ENCODE data around the gene IFNA2.
A peak's percentile ranks its signal among the peaks of the same experiment; 100 is the strongest.
"Not testable (repeated sequence)": the region's sequence is repeated elsewhere in the genome, so short reads cannot be mapped to it uniquely, and the experiment has no call there.

IFNA2 gene

GRCh38 chr9:21381448-21382339, 3.5 kb downstream of the IFNA2 start:
- no peak for DNase-seq
- peak; percentile 79 for ATAC-seq

- DNase-seq, ATAC-seq: not testable (repeated sequence)
Measured at GRCh38 chr9:21371467-21371866, 13.7 kb downstream of the IFNA2 start.

- no peak for ATAC-seq
- DNase-seq, result no peak
Measured at GRCh38 chr9:21367957-21368356, 17.2 kb downstream of the IFNA2 start, which contains the start of gene IFNA13. TSS of gene IFNA13 (minus strand) at chr9:21368057. CDS start at chr9:21368010, 47 bp downstream.

- ATAC-seq, result not testable (repeated sequence)
Measured at GRCh38 chr9:21367169-21367568, 18.0 kb downstream of the IFNA2 start.

GRCh38 chr9:21362287-21362686, 22.9 kb downstream of the IFNA2 start:
- no peak for DNase-seq
- ATAC-seq, result no peak

More at GRCh38 chr9:21367169-21367568, 18.0 kb downstream of the IFNA2 start:
- DNase-seq, result not testable (repeated sequence)

GRCh38 chr9:21357479-21358460, 27.4 kb downstream of the IFNA2 start:
- DNase-seq, result no peak

GRCh38 chr9:21350787-21351186, 34.4 kb downstream of the IFNA2 start, which contains the start of gene IFNA6:
TSS of gene IFNA6 (minus strand) at chr9:21350887. CDS start at chr9:21350887, 0 bp downstream.
- ATAC-seq, result no peak
- no peak for DNase-seq

More at GRCh38 chr9:21357479-21358460, 27.4 kb downstream of the IFNA2 start:
- peak; percentile 83 for ATAC-seq

GRCh38 chr9:21348430-21348970, 36.7 kb downstream of the IFNA2 start:
- no peak for DNase-seq
- no peak for ATAC-seq

- no peak for ATAC-seq
- no peak for DNase-seq
Measured at GRCh38 chr9:21340735-21341134, 44.5 kb downstream of the IFNA2 start.

GRCh38 chr9:21336457-21336856, 48.7 kb downstream of the IFNA2 start:
- DNase-seq, result no peak
- no peak for ATAC-seq

GRCh38 chr9:21334701-21335632, 50.2 kb downstream of the IFNA2 start, which contains the start of gene KLHL9:
TSS of gene KLHL9 (minus strand) at chr9:21335404. CDS start at chr9:21334859, 545 bp downstream.
- ATAC-seq, result peak; percentile 93
- DNase-seq, result peak; percentile 91

Data from stimulated activated naive CD8-positive, alpha-beta T cell treated with anti-CD3 and anti-CD28 coated beads, Interleukin-15, Interleukin-2, amounts not matched to agents 100 U/mL and 50 U/mL, for 24 hours (primary cell).